OCI-LY7 (cell line): ENCODE measurements around the gene CALD1. TPM values are rescaled to one million over a fixed set of nuclear protein-coding genes. Genes with fewer than 3 reads are reported as not detected.

Experiments
- BruUV-seq: library from RNA; stranded (reverse); fragments of 400-500 nt; replicated peaks from 2 replicates; lab custom pipeline; 2021; lab: Mats Ljungman, UMichigan
- CTCF ChIA-PET: fragments of 300-600 bp; sonication (Branson Sonifier 250); formaldehyde crosslinking; loops from one replicate; lab custom pipeline; 2022; ENCODE audit warnings: antibody characterized with exemption; ENCODE audit not compliant: unreplicated experiment; lab: Charles Lee
- POLR2A ChIA-PET: fragments of 300-600 bp; sonication (Branson Sonifier 250); formaldehyde crosslinking; loops from one replicate; lab custom pipeline; 2022; ENCODE audit warnings: antibody characterized with exemption; lab: Charles Lee
- DNase-seq: peaks from one replicate; pipeline ENCODE4 v3.0.0-alpha.2; 2015; ENCODE audit warnings: low spot score
- H2AFZ ChIP-seq: fragments of 200-600 bp; sonication (generic), shearing (Covaris generic); 2 replicates; pipeline ENCODE4 v1.6.1; 2014; ENCODE audit warnings: mild to moderate bottlenecking, antibody characterized with exemption, low read length, moderate library complexity
- H3K27ac ChIP-seq: fragments of 200-600 bp; sonication (generic); 2 replicates; pipeline ENCODE4 v1.5.1; 2014; ENCODE audit warnings: mixed run types, low read depth, mild to moderate bottlenecking, moderate library complexity, low read length, inconsistent platforms; ENCODE audit not compliant: poor library complexity, severe bottlenecking
- H3K36me3 ChIP-seq: fragments of 200-600 bp; sonication (generic); 2 replicates; pipeline ENCODE4 v1.6.1; 2014; ENCODE audit warnings: mild to moderate bottlenecking, antibody characterized with exemption, low read length, moderate library complexity, mixed read lengths; ENCODE audit not compliant: insufficient read depth
- H3K4me1 ChIP-seq: fragments of 200-600 bp; sonication (generic); 2 replicates; pipeline ENCODE4 v1.5.1; 2014; ENCODE audit warnings: mild to moderate bottlenecking, low read length; ENCODE audit not compliant: insufficient read depth, poor library complexity, severe bottlenecking
- H3K4me2 ChIP-seq: fragments of 200-600 bp; sonication (generic); 2 replicates; pipeline ENCODE4 v1.6.1; 2014; ENCODE audit warnings: mild to moderate bottlenecking, low read length
- H3K4me3 ChIP-seq: fragments of 200-600 bp; sonication (generic); 2 replicates; pipeline ENCODE4 v1.5.1; 2014; ENCODE audit warnings: mild to moderate bottlenecking, low read depth, low read length; ENCODE audit not compliant: poor library complexity, severe bottlenecking
- H3K79me2 ChIP-seq: fragments of 200-600 bp; sonication (generic); 2 replicates; pipeline ENCODE4 v1.6.1; 2016; ENCODE audit warnings: low read depth, mild to moderate bottlenecking, low read length, moderate library complexity, mixed read lengths; ENCODE audit not compliant: insufficient read depth
- H3K9me2 ChIP-seq: fragments of 200-600 bp; sonication (generic); 2 replicates; pipeline ENCODE4 v1.6.1; 2016; ENCODE audit warnings: mild to moderate bottlenecking, low read length, mixed read lengths; ENCODE audit not compliant: insufficient read depth
- H3K9me3 ChIP-seq: fragments of 200-600 bp; sonication (generic); 2 replicates; pipeline ENCODE4 v1.6.1; 2014; ENCODE audit warnings: mild to moderate bottlenecking, mixed run types, low read length, mixed read lengths
- H4K20me1 ChIP-seq: fragments of 200-600 bp; sonication (generic); 2 replicates; pipeline ENCODE4 v1.6.1; 2014; ENCODE audit warnings: mild to moderate bottlenecking, antibody characterized with exemption, low read length, moderate library complexity, mixed read lengths; ENCODE audit not compliant: insufficient read depth
- EZH2phosphoT487 ChIP-seq: fragments of 200-600 bp; sonication (generic); IDR thresholded peaks from 2 replicates; pipeline ENCODE4 v1.6.1; 2018; ENCODE audit warnings: low read depth, borderline replicate concordance, mild to moderate bottlenecking, mixed run types, antibody characterized with exemption, low read length, moderate library complexity, mixed read lengths
- intact Hi-C: fragments of 100-400 bp; cut with micrococcal nuclease; formaldehyde crosslinking; loops from one replicate; pipeline ENCODE4 v1.10.0; 2022; ENCODE audit not compliant: unreplicated experiment
- total RNA-seq, 2 experiments: library from RNA; depleted of rRNA in 1 of 2; stranded (reverse); fragments of >200 nt in 1 of 2; shearing (Covaris generic) in 1 of 2; gene quantifications; 2 replicates each; pipeline ENCODE4 v1.2.3, GENCODE V29; 2014 to 2022
- TF ChIP-seq, protein P1 (sequence below): fragments of 200-600 bp; sonication (generic); conservative IDR thresholded peaks from 2 replicates; pipeline ENCODE4 v1.5.1; 2014; ENCODE audit warnings: mild to moderate bottlenecking, antibody characterized with exemption, low read length, moderate library complexity, mixed read lengths

CALD1 gene
- total RNA-seq, 2 experiments from 2014 or later = 0.25 to 0.49 TPM

GRCh38 chr7:134828361-134828760 lies 48.9 kb downstream of the CALD1 start:
- CTCF ChIA-PET = no interaction called here
- Histone ChIP-seq H3K9me2 (no peaks in the 10 kb centered on the region), H3K4me3 (no peak overlapping the region), H2AFZ (no peak overlapping the region), H3K36me3 (no peaks in the 10 kb centered on the region), H3K79me2 (no peaks in the 10 kb centered on the region), H3K4me1 (no peaks in the 10 kb centered on the region), H3K9me3 (no peaks in the 10 kb centered on the region), H4K20me1 (no peaks in the 10 kb centered on the region), H3K4me2 (no peak overlapping the region), H3K27ac (no peak overlapping the region)
- DNase-seq = no peak
- TF ChIP-seq, protein P1, sequence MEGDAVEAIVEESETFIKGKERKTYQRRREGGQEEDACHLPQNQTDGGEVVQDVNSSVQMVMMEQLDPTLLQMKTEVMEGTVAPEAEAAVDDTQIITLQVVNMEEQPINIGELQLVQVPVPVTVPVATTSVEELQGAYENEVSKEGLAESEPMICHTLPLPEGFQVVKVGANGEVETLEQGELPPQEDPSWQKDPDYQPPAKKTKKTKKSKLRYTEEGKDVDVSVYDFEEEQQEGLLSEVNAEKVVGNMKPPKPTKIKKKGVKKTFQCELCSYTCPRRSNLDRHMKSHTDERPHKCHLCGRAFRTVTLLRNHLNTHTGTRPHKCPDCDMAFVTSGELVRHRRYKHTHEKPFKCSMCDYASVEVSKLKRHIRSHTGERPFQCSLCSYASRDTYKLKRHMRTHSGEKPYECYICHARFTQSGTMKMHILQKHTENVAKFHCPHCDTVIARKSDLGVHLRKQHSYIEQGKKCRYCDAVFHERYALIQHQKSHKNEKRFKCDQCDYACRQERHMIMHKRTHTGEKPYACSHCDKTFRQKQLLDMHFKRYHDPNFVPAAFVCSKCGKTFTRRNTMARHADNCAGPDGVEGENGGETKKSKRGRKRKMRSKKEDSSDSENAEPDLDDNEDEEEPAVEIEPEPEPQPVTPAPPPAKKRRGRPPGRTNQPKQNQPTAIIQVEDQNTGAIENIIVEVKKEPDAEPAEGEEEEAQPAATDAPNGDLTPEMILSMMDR = no peak
- no peak for TF ChIP-seq EZH2phosphoT487
- intact Hi-C loops = no loop called here
- no TSS peak for BruUV-seq
- POLR2A ChIA-PET = no interaction called here

DNA sequence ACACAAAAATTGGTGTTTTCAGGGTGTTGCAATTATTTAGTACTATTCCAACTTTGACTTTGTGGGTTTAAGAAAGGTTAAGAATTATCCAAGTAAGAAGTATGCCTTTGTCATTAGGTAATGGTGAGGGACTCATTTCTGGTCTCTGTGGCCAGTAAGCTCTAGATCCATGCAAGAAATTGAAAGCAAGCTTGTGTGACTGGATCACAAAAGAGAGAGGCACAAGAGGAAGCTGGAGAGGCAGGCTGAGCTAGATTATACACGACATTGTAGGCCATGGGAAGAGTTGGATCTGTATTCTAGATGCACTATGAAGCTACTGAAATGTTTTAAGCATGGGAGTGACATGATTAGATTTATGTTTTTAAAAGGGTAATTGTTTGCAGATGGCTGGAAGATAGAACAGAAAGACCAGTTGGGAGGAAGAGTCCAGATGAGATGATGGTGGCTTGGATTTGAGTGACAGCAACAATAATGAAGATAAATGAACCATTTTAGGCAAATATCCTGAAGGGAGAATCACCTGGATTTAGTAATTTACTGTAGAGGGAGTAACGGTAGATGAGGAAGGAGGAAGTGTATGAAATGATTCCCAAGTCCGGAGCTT lies 50.0 kb downstream of the CALD1 start:
- Histone ChIP-seq H3K9me2 (no peaks in the 10 kb centered on the region), H3K4me3 (no peak overlapping the region), H3K9me3 (no peaks in the 10 kb centered on the region), H3K4me2 (no peak overlapping the region), H2AFZ (no peak overlapping the region), H4K20me1 (no peaks in the 10 kb centered on the region), H3K27ac (no peak overlapping the region), H3K79me2 (no peaks in the 10 kb centered on the region), H3K4me1 (no peaks in the 10 kb centered on the region), H3K36me3 (no peaks in the 10 kb centered on the region)
- POLR2A ChIA-PET = interaction anchor here (0.8 to 1.1 kb wide), 2 partner anchors 13 to 103 kb away, joined by 3 to 4 read pairs; no protein-coding TSS in a partner anchor
- BruUV-seq = no TSS peak
- TF ChIP-seq, protein P1 = no peak
- TF ChIP-seq EZH2phosphoT487 = no peak
- DNase-seq = no peak
- intact Hi-C loops = no loop called here
- CTCF ChIA-PET = no interaction called here

GRCh38 chr7:134831862-134832261 lies 52.4 kb downstream of the CALD1 start:
- intact Hi-C loops = no loop called here
- no peak overlapping the region for H3K27ac ChIP-seq

More at GRCh38 chr7:134831862-134832261, 52.4 kb downstream of the CALD1 start:
- ChIA-PET POLR2A (interaction anchor here (0.6 kb wide), 1 partner anchor 332 kb away, joined by 3 read pairs; no protein-coding TSS in a partner anchor), CTCF (no interaction called here)
- no TSS peak for BruUV-seq
- Histone ChIP-seq H3K4me1 (no peaks in the 10 kb centered on the region), H3K9me2 (no peaks in the 10 kb centered on the region), H2AFZ (no peak overlapping the region), H4K20me1 (no peaks in the 10 kb centered on the region), H3K4me3 (no peak overlapping the region), H3K4me2 (no peak overlapping the region), H3K36me3 (no peaks in the 10 kb centered on the region), H3K9me3 (no peaks in the 10 kb centered on the region), H3K79me2 (no peaks in the 10 kb centered on the region)
- TF ChIP-seq EZH2phosphoT487 = no peak
- TF ChIP-seq, protein P1 = no peak
- DNase-seq = no peak
